Gastrocnemius medialis (tissue), 4 donors: ENCODE results near the gene TGFBR2. TPM values are rescaled to one million over a fixed set of nuclear protein-coding genes. Genes with fewer than 3 reads are reported as not detected.

Experiments used
- ATAC-seq, 2 donors: fragments of 150-250 bp; one replicate each; pipeline ENCODE4 v1.9.1; 2016
- DNase-seq, 2 donors: peaks; one replicate each; pipeline ENCODE4 v3.0.0-alpha.2; 2019
- H3K27ac ChIP-seq, 4 donors: fragments of 200-600 bp; sonication (generic); 1 replicate in 1 of 4; 2 replicates in 3 of 4; pipeline ENCODE4 v1.5.1; 2016 to 2018; ENCODE audit warnings: mild to moderate bottlenecking in 2 of 4, moderate library complexity in 1 of 4
- H3K27me3 ChIP-seq, 3 donors: fragments of 200-600 bp; sonication (generic) in 2 of 3; 1 replicate in 1 of 3; 2 replicates in 2 of 3; pipeline versions ENCODE4 v1.5.1 to v1.6.0; 2016 to 2019; ENCODE audit warnings: mild to moderate bottlenecking in 1 of 3, moderate library complexity in 1 of 3
- H3K36me3 ChIP-seq, 2 donors: fragments of 200-600 bp; sonication (generic) in 1 of 2; one replicate each; pipeline ENCODE4 v1.5.1; 2017 to 2018
- H3K4me1 ChIP-seq, 2 donors: fragments of 200-600 bp; sonication (generic) in 1 of 2; one replicate each; pipeline ENCODE4 v1.5.1; 2016 to 2017; ENCODE audit warnings: mild to moderate bottlenecking in 2 of 2
- H3K4me3 ChIP-seq, 4 donors: fragments of 200-600 bp; sonication (generic) in 3 of 4; 1 replicate in 1 of 4; 2 replicates in 3 of 4; pipeline ENCODE4 v1.5.1; 2016 to 2019; ENCODE audit warnings: mild to moderate bottlenecking in 2 of 4
- H3K9me3 ChIP-seq, 3 donors: fragments of 200-600 bp; sonication (generic) in 2 of 3; 1 replicate in 1 of 3; 2 replicates in 2 of 3; pipeline ENCODE4 v1.5.1; 2016 to 2019
- CTCF ChIP-seq, 5 experiments: fragments of 450-650 bp in 3 of 5; fragments of 200-600 bp in 2 of 5; sonication (generic) in 2 of 5; IDR thresholded peaks in 4 of 5; conservative IDR thresholded peaks in 1 of 5; 1 replicate in 4 of 5; 2 replicates in 1 of 5; pipeline ENCODE4 v1.5.1; 2016 to 2019; ENCODE audit warnings: antibody characterized with exemption in 5 of 5, mild to moderate bottlenecking in 3 of 5, moderate library complexity in 3 of 5
- POLR2A ChIP-seq, 2 donors: fragments of 450-650 bp; IDR thresholded peaks; one replicate each; pipeline ENCODE4 v1.6.1; 2017; ENCODE audit warnings: antibody characterized with exemption in 2 of 2, mild to moderate bottlenecking in 2 of 2, moderate library complexity in 2 of 2
- in situ Hi-C, 4 donors: fragments of 200-750 bp; cut with MboI; loops; one replicate each; pipeline versions ENCODE4 v1.15.0 to v1.8.0; 2017; ENCODE audit warnings: low sequenced_read_pairs in 4 of 4
- intact Hi-C: fragments of 100-400 bp; cut with DNase I; formaldehyde crosslinking; loops from one replicate; pipeline ENCODE4 v1.15.1; 2023; ENCODE audit warnings: low total_unique reads
- total RNA-seq, 4 donors: library from RNA; depleted of rRNA; stranded (reverse); fragments of >200 nt; gene quantifications; one replicate each; pipeline versions ENCODE4 v1.1.0 to v1.2.3, GENCODE V29; 2016

TGFBR2 gene
- total RNA-seq, 4 donors from 2014 or later, result 38.3 to 53.8 (median 47.2) TPM

GRCh38 chr3:30742796-30743619 is 136.6 kb downstream of the TGFBR2 start:
- TF ChIP-seq CTCF (IDR thresholded peaks at IDR 0.05 in 4 of 5, conservative IDR thresholded peaks at IDR 0.05 in 1 of 5), result no peak
- no peak for TF ChIP-seq POLR2A (IDR thresholded peaks at IDR 0.05)
- Histone ChIP-seq H3K27me3 (no peaks in the 10 kb centered on the region), H3K4me1 (peaks cover 22 to 33% of the 10 kb centered on the region in 2 donors), H3K4me3 (no peak overlapping the region), H3K9me3 (no peaks in the 10 kb centered on the region), H3K36me3 (no peaks in the 10 kb centered on the region), H3K27ac (peak overlapping the region in 1 of 4 donors; percentile 38)
- in situ Hi-C loops (no loop called here), intact Hi-C loops (no loop called here)
- no peak for DNase-seq
- no peak for ATAC-seq
